Neuronal stem cell (in vitro differentiated cells): ENCODE results near the gene NME7.

ENCODE experiments used
- DNase-seq: peaks from one replicate; pipeline ENCODE4 v3.0.0-alpha.2; 2013; ENCODE audit warnings: low spot score
- H2AFZ ChIP-seq: one replicate; pipeline ENCODE4 v1.6.1; 2013; ENCODE audit warnings: mild to moderate bottlenecking, low read length, inconsistent platforms
- H2AK5ac ChIP-seq: 2 replicates; pipeline ENCODE4 v1.6.1; 2013; ENCODE audit warnings: low read depth, mild to moderate bottlenecking, inconsistent platforms, low read length, moderate library complexity, mixed read lengths
- H2BK120ac ChIP-seq: 2 replicates; pipeline ENCODE4 v1.6.1; 2013; ENCODE audit warnings: low read depth, mild to moderate bottlenecking, inconsistent platforms, low read length, moderate library complexity, mixed read lengths
- H2BK12ac ChIP-seq: one replicate; pipeline ENCODE4 v1.6.1; 2013; ENCODE audit warnings: low read length, inconsistent platforms
- H2BK15ac ChIP-seq: 2 replicates; pipeline ENCODE4 v1.6.1; 2013; ENCODE audit warnings: mild to moderate bottlenecking, low read length, inconsistent platforms, mixed read lengths
- H2BK5ac ChIP-seq: one replicate; pipeline ENCODE4 v1.6.1; 2013; ENCODE audit warnings: inconsistent platforms, mild to moderate bottlenecking, low read length, moderate library complexity
- H3K14ac ChIP-seq: one replicate; pipeline ENCODE4 v1.6.1; 2013; ENCODE audit warnings: low read length, inconsistent platforms
- H3K18ac ChIP-seq: 2 replicates; pipeline ENCODE4 v1.6.1; 2013; ENCODE audit warnings: low read length, inconsistent platforms
- H3K23ac ChIP-seq: 2 replicates; pipeline ENCODE4 v1.6.1; 2013; ENCODE audit warnings: low read depth, mild to moderate bottlenecking, mixed read lengths, low read length, inconsistent platforms; ENCODE audit not compliant: poor library complexity
- H3K27ac ChIP-seq: replicated peaks from 3 replicates; pipeline ENCODE4 v1.5.1; 2013; ENCODE audit warnings: low read length, inconsistent platforms
- H3K27me3 ChIP-seq, 3 experiments: 2 replicates each; pipeline ENCODE4 v1.6.1; 2013; ENCODE audit warnings: low read length in 3 of 3, mild to moderate bottlenecking in 2 of 3, inconsistent platforms in 1 of 3, low read depth in 1 of 3, mixed read lengths in 1 of 3, moderate library complexity in 1 of 3; ENCODE audit not compliant: control insufficient read depth in 3 of 3, insufficient read depth in 3 of 3
- H3K36me3 ChIP-seq, 2 donors: replicated peaks in 1 of 2; 2 replicates each; pipeline ENCODE4 v1.6.1; 2013; ENCODE audit warnings: low read length in 2 of 2; ENCODE audit not compliant: control insufficient read depth in 2 of 2, insufficient read depth in 2 of 2
- H3K4ac ChIP-seq: 2 replicates; pipeline ENCODE4 v1.6.1; 2013; ENCODE audit warnings: inconsistent platforms, mild to moderate bottlenecking, low read length, moderate library complexity
- H3K4me1 ChIP-seq, 2 donors: 1 replicate in 1 of 2; 2 replicates in 1 of 2; pipeline ENCODE4 v1.6.1; 2013; ENCODE audit warnings: low read length in 2 of 2, low read depth in 1 of 2; ENCODE audit not compliant: control insufficient read depth in 2 of 2, insufficient read depth in 1 of 2
- H3K4me2 ChIP-seq: one replicate; pipeline ENCODE4 v1.6.1; 2013; ENCODE audit warnings: mild to moderate bottlenecking, low read length, inconsistent platforms; ENCODE audit not compliant: insufficient read depth, poor library complexity, severe bottlenecking
- H3K4me3 ChIP-seq, 2 donors: 2 replicates each; pipeline ENCODE4 v1.5.1; 2013; ENCODE audit warnings: low read length in 2 of 2, mild to moderate bottlenecking in 2 of 2, inconsistent platforms in 1 of 2, moderate library complexity in 1 of 2
- H3K79me1 ChIP-seq: one replicate; pipeline ENCODE4 v1.6.1; 2013; ENCODE audit warnings: low read depth, mild to moderate bottlenecking, inconsistent platforms, low read length, moderate library complexity
- H3K9ac ChIP-seq: one replicate; pipeline ENCODE4 v1.6.1; 2013; ENCODE audit warnings: mild to moderate bottlenecking, low read depth, low read length, inconsistent platforms; ENCODE audit not compliant: poor library complexity
- H3K9me3 ChIP-seq, 2 donors: replicated peaks in 1 of 2; 2 replicates each; pipeline versions ENCODE3 to v1.6.1; 2013; ENCODE audit warnings: low read length in 2 of 2, mild to moderate bottlenecking in 2 of 2, inconsistent platforms in 1 of 2, low read depth in 1 of 2, mixed read lengths in 1 of 2, moderate library complexity in 1 of 2; ENCODE audit not compliant: control insufficient read depth in 2 of 2, insufficient read depth in 1 of 2
- H4K8ac ChIP-seq: one replicate; pipeline ENCODE4 v1.6.1; 2013; ENCODE audit warnings: low read depth, mild to moderate bottlenecking, inconsistent platforms, low read length, moderate library complexity
- H4K91ac ChIP-seq: one replicate; pipeline ENCODE4 v1.6.1; 2013; ENCODE audit warnings: low read length, low read depth, mild to moderate bottlenecking, inconsistent platforms; ENCODE audit not compliant: poor library complexity
- WGBS, 2 donors: extraction: QIAGEN DNeasy Blood & Tissue Kit; methylation state at CpG; one replicate each; pipeline ENCODE4 v1.1.7; 2013; ENCODE audit warnings: missing lambda C conversion rate in 2 of 2, mixed read lengths in 1 of 2; ENCODE audit not compliant: insufficient read length in 2 of 2, insufficient replicate concordance in 1 of 2; ENCODE audit errors: extremely low coverage in 2 of 2; 5-methylcytosine and 5-hydroxymethylcytosine counted together

Gene NME7

DNA sequence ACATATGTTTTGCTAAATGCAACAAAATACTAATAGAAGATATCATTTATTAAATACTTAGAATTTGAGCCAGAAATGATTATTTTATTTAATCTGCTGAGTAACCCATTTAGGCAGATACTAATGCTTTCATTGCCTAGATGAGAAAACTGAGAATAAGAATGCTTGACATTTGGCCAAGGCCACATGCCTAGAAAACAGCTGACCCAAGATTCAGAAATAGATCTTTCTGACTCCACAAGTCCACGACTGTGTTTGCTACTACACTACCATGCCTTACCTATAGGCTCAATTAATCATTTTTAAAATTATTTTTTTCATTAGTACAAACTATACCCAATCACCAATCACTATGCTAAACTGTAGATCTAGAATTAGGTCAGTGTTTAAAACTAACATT, 131.5 kb downstream of the NME7 start:
- Histone ChIP-seq H4K91ac (no peak overlapping the region), H4K8ac (no peak overlapping the region), H2BK5ac (no peak overlapping the region), H3K9ac (no peak overlapping the region), H3K14ac (no peak overlapping the region), H3K27ac (no peak overlapping the region), H3K18ac (no peak overlapping the region), H3K4me3 (no peak overlapping the region), H3K4ac (no peak overlapping the region), H3K36me3 (no peaks in the 10 kb centered on the region), H2BK15ac (no peak overlapping the region), H2BK12ac (no peak overlapping the region), H3K4me1 (no peaks in the 10 kb centered on the region), H3K27me3 (no peaks in the 10 kb centered on the region), H3K4me2 (no peak overlapping the region), H3K23ac (no peak overlapping the region), H2BK120ac (no peak overlapping the region), H2AK5ac (no peak overlapping the region), H3K9me3 (no peaks in the 10 kb centered on the region), H3K79me1 (no peaks in the 10 kb centered on the region), H2AFZ (no peak overlapping the region)
- no peak for DNase-seq
- no CpG with 5 or more reads among the region's 1 CpG for WGBS, 2 donors

- no peak overlapping the region for H3K4me2 ChIP-seq
- H2BK12ac ChIP-seq: no peak overlapping the region
- no peak overlapping the region for H3K18ac ChIP-seq
- H4K8ac ChIP-seq: no peak overlapping the region
- no peak overlapping the region for H2BK15ac ChIP-seq
- H2BK5ac ChIP-seq: no peak overlapping the region
- H2AK5ac ChIP-seq: no peak overlapping the region
- H3K4me3 ChIP-seq: no peak overlapping the region
- no peak overlapping the region for H3K14ac ChIP-seq
- no peak for DNase-seq
- H3K27me3 ChIP-seq: no peaks in the 10 kb centered on the region
- no peaks in the 10 kb centered on the region for H3K4me1 ChIP-seq
- no peak overlapping the region for H2AFZ ChIP-seq
- H3K27ac ChIP-seq: no peak overlapping the region
- H3K9me3 ChIP-seq: no peaks in the 10 kb centered on the region
- H3K23ac ChIP-seq: no peak overlapping the region
- H3K4ac ChIP-seq: no peak overlapping the region
- H3K9ac ChIP-seq: no peak overlapping the region
- H4K91ac ChIP-seq: no peak overlapping the region
- no peaks in the 10 kb centered on the region for H3K36me3 ChIP-seq
- no peaks in the 10 kb centered on the region for H3K79me1 ChIP-seq
- H2BK120ac ChIP-seq: no peak overlapping the region
- no CpG with 5 or more reads among the region's 2 CpGs for WGBS, 2 donors
These were observed 132.0 kb downstream of the NME7 start for GRCh38 chr1:169235568-169235967.

GRCh38 chr1:169234780-169235179, 132.8 kb downstream of the NME7 start:
- no peaks in the 10 kb centered on the region for H3K4me1 ChIP-seq
- no peak overlapping the region for H2BK15ac ChIP-seq
- no peaks in the 10 kb centered on the region for H3K79me1 ChIP-seq
- H2BK12ac ChIP-seq: no peak overlapping the region
- no peaks in the 10 kb centered on the region for H3K9me3 ChIP-seq
- no peak overlapping the region for H3K9ac ChIP-seq
- H3K4ac ChIP-seq: no peak overlapping the region
- H3K18ac ChIP-seq: no peak overlapping the region
- H2BK120ac ChIP-seq: no peak overlapping the region
- WGBS, 2 donors: no CpG with 5 or more reads among the region's 3 CpGs
- no peak overlapping the region for H3K14ac ChIP-seq
- no peaks in the 10 kb centered on the region for H3K27me3 ChIP-seq
- no peak overlapping the region for H3K27ac ChIP-seq
- H4K8ac ChIP-seq: no peak overlapping the region
- H3K4me3 ChIP-seq: no peak overlapping the region
- H4K91ac ChIP-seq: no peak overlapping the region
- H2AFZ ChIP-seq: no peak overlapping the region
- no peak overlapping the region for H2AK5ac ChIP-seq
- H3K4me2 ChIP-seq: no peak overlapping the region
- no peaks in the 10 kb centered on the region for H3K36me3 ChIP-seq
- no peak overlapping the region for H3K23ac ChIP-seq
- DNase-seq: no peak
- H2BK5ac ChIP-seq: no peak overlapping the region

- no peaks in the 10 kb centered on the region for H3K9me3 ChIP-seq
- H3K4me1 ChIP-seq: no peaks in the 10 kb centered on the region
- H4K8ac ChIP-seq: no peak overlapping the region
- no peak overlapping the region for H2BK5ac ChIP-seq
- no peak overlapping the region for H3K4me3 ChIP-seq
- H2BK120ac ChIP-seq: no peak overlapping the region
- no peak for DNase-seq
- no peak overlapping the region for H2AFZ ChIP-seq
- no peak overlapping the region for H2BK12ac ChIP-seq
- H2BK15ac ChIP-seq: no peak overlapping the region
- no peak overlapping the region for H3K9ac ChIP-seq
- H3K27me3 ChIP-seq: no peaks in the 10 kb centered on the region
- no peak overlapping the region for H3K27ac ChIP-seq
- H3K4me2 ChIP-seq: no peak overlapping the region
- H3K79me1 ChIP-seq: no peaks in the 10 kb centered on the region
- no peak overlapping the region for H3K4ac ChIP-seq
- no peak overlapping the region for H2AK5ac ChIP-seq
- no peak overlapping the region for H3K18ac ChIP-seq
- H3K36me3 ChIP-seq: no peaks in the 10 kb centered on the region
- H3K14ac ChIP-seq: no peak overlapping the region
- H3K23ac ChIP-seq: no peak overlapping the region
- no peak overlapping the region for H4K91ac ChIP-seq
- no CpG with 5 or more reads among the region's 3 CpGs for WGBS, 2 donors
These were observed 150.0 kb downstream of the NME7 start for GRCh38 chr1:169217636-169218035.
